ENCODE results near the gene FUT1. TPM values are rescaled to one million over a fixed set of nuclear protein-coding genes. Genes with fewer than 3 reads are reported as not detected.

Gene FUT1
- total and polyA plus RNA-seq, 2 of the 8 experiments (the other 6 are each of a cell fraction or from before 2014, with no cell fraction given): 7.4 to 12.9 TPM

GRCh38 chr19:48746110-48746509 lies 6.3 kb downstream of the FUT1 start:
- Histone ChIP-seq H2BK120ac (replicated peaks; ENCODE audit: low read depth, low read length) (peak overlapping the region; percentile 3), H3K23me2 (ENCODE audit: low read depth, low read length) (peaks cover 3% of the 10 kb centered on the region; the same call in 1 of the 2 replicates), H2BK15ac (ENCODE audit: low read length) (no peak overlapping the region), H3K36me3 (ENCODE audit: control insufficient read depth in 2 of 4, insufficient read depth in 4 of 4, low read length in 3 of 4) (peaks cover 11 to 29% (median 15%) of the 10 kb centered on the region in 4 experiments), H3K18ac (ENCODE audit: extremely low read depth, low read length) (no peak overlapping the region; the same call in 1 of the 2 replicates), H3K9me3 (ENCODE audit: insufficient read depth in 2 of 2, low read depth in 1 of 2, low read length in 1 of 2) (no peaks in the 10 kb centered on the region), H2BK20ac (ENCODE audit: low read length) (no peak overlapping the region), H2AFZ (ENCODE audit: low read length) (no peak overlapping the region), H3K4ac (replicated peaks; ENCODE audit: insufficient read length, low read depth, low read length) (no peak overlapping the region), H3K9ac (replicated peaks in 1 of 4; ENCODE audit: extremely low read depth in 1 of 4, low read depth in 3 of 4, low read length in 3 of 4) (0 out of 7 replicates have a peak overlapping the region, but pooled peaks of 1 of the 4 experiments have one; percentile 31), H3K4me1 (replicated peaks in 1 of 4; ENCODE audit: control insufficient read depth in 3 of 4, insufficient read depth in 4 of 4, low read length in 3 of 4) (peaks cover 5 to 11% (median 8%) of the 10 kb centered on the region in 4 experiments), H3K23ac (ENCODE audit: insufficient read length) (no peak overlapping the region), H4K5ac (ENCODE audit: insufficient read length, low read depth, low read length) (no peak overlapping the region), H3K27ac (ENCODE audit: low read depth, low read length) (peak overlapping the region; percentile 66; the same call in 1 of the 2 replicates), H4K20me1 (replicated peaks in 1 of 2; ENCODE audit: control insufficient read depth in 1 of 2, insufficient read depth in 2 of 2, low read length in 2 of 2) (peaks cover 3 to 7% of the 10 kb centered on the region in 2 experiments), H3K79me1 (ENCODE audit: low read depth, low read length) (peaks cover 10% of the 10 kb centered on the region; the same call in 1 of the 2 replicates), H3K4me2 (ENCODE audit: insufficient read depth in 1 of 2, low read depth in 2 of 2, low read length in 2 of 2) (peak overlapping the region; percentile 73 to 78; a peak in 3 of 4 replicates), H3K56ac (replicated peaks; ENCODE audit: insufficient read length, low read depth, low read length) (no peak overlapping the region), H4K8ac (ENCODE audit: extremely low read depth, insufficient read depth, low read length) (peak overlapping the region; percentile 41; the same call in 1 of the 2 replicates), H4K91ac (replicated peaks; ENCODE audit: insufficient read length, low read length) (no peak overlapping the region), H2BK12ac (ENCODE audit: low read depth, low read length) (peak overlapping the region; percentile 80), H3K14ac (ENCODE audit: insufficient read length) (no peak overlapping the region), H3K27me3 (replicated peaks in 1 of 4; ENCODE audit: control insufficient read depth in 3 of 4, extremely low read depth in 1 of 4, insufficient read depth in 3 of 4, low read length in 3 of 4) (no peaks in the 10 kb centered on the region), H2BK5ac (ENCODE audit: low read depth, low read length) (peak overlapping the region; percentile 75), H3K79me2 (ENCODE audit: control insufficient read depth in 1 of 2, insufficient read depth in 2 of 2, low read length in 2 of 2) (peaks cover 3 to 17% of the 10 kb centered on the region in 2 experiments; a peak in 3 of 4 replicates), H3K4me3 (ENCODE audit: extremely low read depth in 1 of 4, insufficient read depth in 2 of 4, low read depth in 3 of 4, low read length in 4 of 4) (peak overlapping the region in 3 of 4 experiments; percentile 57 to 64 (median 58); a peak in 7 of 8 replicates), H2AK5ac (ENCODE audit: low read depth, low read length) (peak overlapping the region; percentile 93; the same call in 1 of the 2 replicates)
- FAIRE-seq (no peak), DNase-seq (ENCODE audit: low read depth in 1 of 2, low spot score in 2 of 2) (no peak)
- ChIA-PET POLR2A (ENCODE audit: partially characterized antibody) (interaction anchor here (0.8 to 5.6 kb wide), 13 partner anchors 8 to 144 kb away, joined by 3 to 30 read pairs (median 5); partner anchors contain the start of genes CA11 and FUT2), CTCF (ENCODE audit: partially characterized antibody) (no interaction called here)
- TF ChIP-seq SAP30 (IDR thresholded peaks at IDR 0.05; ENCODE audit: insufficient read depth, insufficient replicate concordance, low read length): no peak
- no peak for TF ChIP-seq RAD21 (IDR thresholded peaks at IDR 0.05 in 1 of 2, conservative IDR thresholded peaks at IDR 0.05 in 1 of 2; ENCODE audit: low read depth in 2 of 2, low read length in 2 of 2)
- no peak for TF ChIP-seq SP4 (IDR thresholded peaks at IDR 0.05; ENCODE audit: low read length)
- 0 out of 2 replicates have a peak, but pooled peaks have one; percentile 0 for TF ChIP-seq TBP (IDR thresholded peaks at IDR 0.05; ENCODE audit: low read depth, low read length)
- WGBS, 2 experiments (ENCODE audit: extremely low coverage in 1 of 2, insufficient coverage in 1 of 2, insufficient read length in 1 of 2, insufficient replicate concordance in 2 of 2, low coverage in 1 of 2, low lambda C conversion rate in 2 of 2, missing lambda C conversion rate in 1 of 2): 88% methylated on average over 8 of the region's 8 CpGs; no CpG with 5 or more reads in 1 of the 2 experiments

All from H1 (cell line).